D721Med (cell line): ENCODE measurements around the gene ROCK1.

Source experiments
- DNase-seq: peaks from one replicate; pipeline ENCODE4 v3.0.0; 2011; ENCODE audit warnings: low spot score; ENCODE audit not compliant: insufficient read length
- FAIRE-seq: peaks from 2 replicates; lab custom pipeline; 2011; peaks lifted over from hg19 to GRCh38; lab: Jason Lieb, UNC
- CTCF ChIP-seq: IDR thresholded peaks from 2 replicates; pipeline ENCODE4 v1.5.1; 2012; ENCODE audit warnings: mild to moderate bottlenecking, control low read depth; ENCODE audit not compliant: insufficient read depth; ENCODE audit errors: missing control alignments

ROCK1 gene

DNA sequence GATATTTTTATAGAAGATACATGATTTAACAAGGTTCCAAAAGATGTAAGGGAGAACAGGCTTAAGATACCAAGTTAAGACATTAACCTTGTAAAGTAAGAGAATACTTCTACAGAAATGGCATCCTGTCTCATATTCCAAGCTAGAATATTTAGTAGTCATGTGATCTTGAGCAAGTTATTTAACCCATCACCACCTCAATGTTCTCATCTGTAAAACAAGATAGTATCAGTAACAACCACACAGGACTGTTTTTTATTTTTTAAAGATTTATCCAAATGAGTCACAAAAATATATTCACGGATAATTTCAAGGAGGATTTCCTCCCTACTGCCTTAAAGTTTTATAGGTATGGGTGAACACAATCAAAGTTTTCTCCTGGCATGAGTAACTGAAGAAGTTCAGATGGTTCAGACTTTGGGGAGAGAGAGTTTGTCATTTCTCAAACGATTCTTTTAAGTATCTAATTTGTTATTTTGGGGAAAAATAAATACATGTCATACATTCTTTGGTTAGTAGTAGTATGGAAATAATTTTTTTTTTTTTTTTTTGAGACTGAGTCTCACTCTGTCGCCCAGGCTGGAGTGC is 25.9 kb downstream of the ROCK1 start:
- no peak for TF ChIP-seq CTCF
- FAIRE-seq (no peak), DNase-seq (no peak)

GRCh38 chr18:21084511-21085078 is 27.0 kb downstream of the ROCK1 start:
- DNase-seq (no peak), FAIRE-seq (peak; percentile 80)

GRCh38 chr18:21083017-21083416 is 28.6 kb downstream of the ROCK1 start:
- TF ChIP-seq CTCF: no peak
- DNase-seq (no peak), FAIRE-seq (peak; percentile 67)

More at GRCh38 chr18:21084511-21085078, 27.0 kb downstream of the ROCK1 start:
- TF ChIP-seq CTCF: no peak

DNA sequence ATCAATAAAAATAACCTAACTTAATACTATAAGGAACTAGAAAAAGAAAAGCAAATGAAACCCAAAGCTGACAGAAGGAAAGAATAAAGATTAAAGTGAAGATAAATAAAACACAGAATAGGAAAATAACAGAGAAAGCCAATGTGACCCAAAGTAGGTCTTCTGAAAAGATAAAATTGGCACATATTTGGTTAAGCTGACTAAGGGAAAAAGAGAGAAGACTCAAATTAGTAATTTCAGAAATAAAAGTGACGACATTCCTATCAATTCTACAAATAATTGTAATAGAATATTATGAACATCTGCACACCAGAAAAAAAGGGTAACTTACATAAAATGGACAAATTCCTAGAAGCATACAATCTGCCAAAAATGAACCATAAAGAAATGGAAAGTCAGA is 30.2 kb downstream of the ROCK1 start:
- FAIRE-seq: no peak
- DNase-seq: no peak
- TF ChIP-seq CTCF: no peak

DNA sequence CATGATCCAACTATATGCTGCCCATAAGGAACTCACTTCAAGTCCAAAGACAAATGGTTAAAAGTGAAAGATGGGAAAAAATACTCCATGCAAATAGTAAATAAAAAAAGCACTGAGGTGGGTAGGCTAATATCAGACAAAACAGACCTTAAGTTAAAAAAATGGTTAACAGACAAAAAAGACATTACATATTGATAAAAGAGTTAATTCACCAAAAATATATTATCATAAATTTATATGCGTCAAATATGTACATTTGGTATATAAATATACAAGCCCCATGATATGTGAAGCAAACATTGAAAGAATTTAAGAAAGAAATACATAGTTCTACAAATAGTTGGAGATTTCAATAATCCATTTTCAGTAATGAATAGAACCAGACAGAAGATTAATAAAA is 31.0 kb downstream of the ROCK1 start:
- no peak for TF ChIP-seq CTCF
- DNase-seq: no peak
- FAIRE-seq: no peak

- FAIRE-seq (no peak), DNase-seq (no peak)
- TF ChIP-seq CTCF: no peak
Measured at GRCh38 chr18:21074336-21075323, 37.0 kb downstream of the ROCK1 start.
